Type B pancreatic cell (in vitro differentiated cells): Measurements from ENCODE around the gene ASB15. TPM values are rescaled to one million over a fixed set of nuclear protein-coding genes. Genes with fewer than 3 reads are reported as not detected.
"Not testable (repeated sequence)": the region's sequence is repeated elsewhere in the genome, so short reads cannot be mapped to it uniquely, and the experiment has no call there.

Experiments
- DNase-seq: peaks from one replicate; pipeline ENCODE4 v3.0.0; 2021; ENCODE audit warnings: mixed read lengths; ENCODE audit not compliant: unreplicated experiment; ENCODE audit errors: extremely low spot score
- H3K27ac Mint-ChIP-seq: 2 replicates; pipeline ENCODE4 v1.8.0; 2021; ENCODE audit warnings: mild to moderate bottlenecking, mixed read lengths
- H3K27me3 Mint-ChIP-seq: 2 replicates; pipeline ENCODE4 v1.8.0; 2021; ENCODE audit warnings: mixed read lengths
- H3K36me3 Mint-ChIP-seq: 2 replicates; pipeline ENCODE4 v1.8.0; 2021; ENCODE audit warnings: mixed read lengths
- H3K4me1 Mint-ChIP-seq: one replicate; pipeline ENCODE4 v1.8.0; 2021; ENCODE audit warnings: mixed read lengths; ENCODE audit not compliant: unreplicated experiment
- H3K4me3 Mint-ChIP-seq: 2 replicates; pipeline ENCODE4 v1.8.0; 2021; ENCODE audit warnings: mild to moderate bottlenecking, mixed read lengths
- H3K9me3 Mint-ChIP-seq: 2 replicates; pipeline ENCODE4 v1.8.0; 2021; ENCODE audit warnings: mixed read lengths
- long read RNA-seq: library from polyadenylated mRNA; unstranded; transcript quantifications from one replicate; pipeline ENCODE4 v2.0.0, GENCODE V29; 2020
- total RNA-seq: library from RNA; stranded (reverse); gene quantifications from 2 replicates; pipeline ENCODE4 v1.2.1, GENCODE V29; 2021; ENCODE audit warnings: low replicate concordance
- TF ChIP-seq, protein P1 (sequence below): fragments of 200-600 bp; sonication (generic); conservative IDR thresholded peaks from 2 replicates; pipeline ENCODE4 v1.5.0; 2021; ENCODE audit warnings: antibody characterized with exemption, mild to moderate bottlenecking

ASB15 gene
- total RNA-seq: not detected in 2 replicates
- long read RNA-seq, partial matches to known transcripts: 1 of 1 reads
- long read RNA-seq, other reads (novel, unspliced or antisense): 0 of 1 reads

GRCh38 chr7:123601530-123601929 lies at the start of gene ASB15:
TSS of gene ASB15 (plus strand) at chr7:123601821. CDS start at chr7:123614503, 12,682 bp downstream.
- no peaks in the 10 kb centered on the region for H3K4me1 Mint-ChIP-seq
- no peak for DNase-seq
- no peaks in the 10 kb centered on the region for H3K27me3 Mint-ChIP-seq
- no peak within 1 kb of the TSS for H3K4me3 Mint-ChIP-seq
- TF ChIP-seq, protein P1, sequence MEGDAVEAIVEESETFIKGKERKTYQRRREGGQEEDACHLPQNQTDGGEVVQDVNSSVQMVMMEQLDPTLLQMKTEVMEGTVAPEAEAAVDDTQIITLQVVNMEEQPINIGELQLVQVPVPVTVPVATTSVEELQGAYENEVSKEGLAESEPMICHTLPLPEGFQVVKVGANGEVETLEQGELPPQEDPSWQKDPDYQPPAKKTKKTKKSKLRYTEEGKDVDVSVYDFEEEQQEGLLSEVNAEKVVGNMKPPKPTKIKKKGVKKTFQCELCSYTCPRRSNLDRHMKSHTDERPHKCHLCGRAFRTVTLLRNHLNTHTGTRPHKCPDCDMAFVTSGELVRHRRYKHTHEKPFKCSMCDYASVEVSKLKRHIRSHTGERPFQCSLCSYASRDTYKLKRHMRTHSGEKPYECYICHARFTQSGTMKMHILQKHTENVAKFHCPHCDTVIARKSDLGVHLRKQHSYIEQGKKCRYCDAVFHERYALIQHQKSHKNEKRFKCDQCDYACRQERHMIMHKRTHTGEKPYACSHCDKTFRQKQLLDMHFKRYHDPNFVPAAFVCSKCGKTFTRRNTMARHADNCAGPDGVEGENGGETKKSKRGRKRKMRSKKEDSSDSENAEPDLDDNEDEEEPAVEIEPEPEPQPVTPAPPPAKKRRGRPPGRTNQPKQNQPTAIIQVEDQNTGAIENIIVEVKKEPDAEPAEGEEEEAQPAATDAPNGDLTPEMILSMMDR: no peak
- H3K36me3 Mint-ChIP-seq: no peaks in the 10 kb centered on the region
- H3K9me3 Mint-ChIP-seq: no peaks in the 10 kb centered on the region
- no peak within 1 kb of the TSS for H3K27ac Mint-ChIP-seq

DNA sequence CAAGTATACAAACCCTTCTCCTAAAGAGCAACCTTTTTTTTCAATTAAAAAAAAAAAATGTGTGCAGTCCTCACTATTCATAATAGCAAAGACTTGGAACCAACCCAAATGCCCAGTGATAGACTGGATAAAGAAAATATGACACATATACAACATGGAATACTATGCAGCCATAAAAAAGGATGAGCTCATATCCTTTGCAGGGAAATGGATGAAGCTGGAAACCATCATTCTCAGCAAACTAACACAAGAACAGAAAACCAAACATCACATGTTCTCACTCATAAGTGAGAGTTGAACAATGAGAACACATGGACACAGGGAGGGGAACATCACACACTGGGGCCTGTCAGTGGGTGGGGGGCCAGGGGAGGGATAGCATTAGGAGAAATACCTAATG lies 49.5 kb upstream of the ASB15 start:
- not testable (repeated sequence) for H3K4me1 Mint-ChIP-seq, H3K27me3 Mint-ChIP-seq, H3K27ac Mint-ChIP-seq, DNase-seq, H3K9me3 Mint-ChIP-seq, H3K4me3 Mint-ChIP-seq
- peaks cover 20% of the 10 kb centered on the region for H3K36me3 Mint-ChIP-seq

DNA sequence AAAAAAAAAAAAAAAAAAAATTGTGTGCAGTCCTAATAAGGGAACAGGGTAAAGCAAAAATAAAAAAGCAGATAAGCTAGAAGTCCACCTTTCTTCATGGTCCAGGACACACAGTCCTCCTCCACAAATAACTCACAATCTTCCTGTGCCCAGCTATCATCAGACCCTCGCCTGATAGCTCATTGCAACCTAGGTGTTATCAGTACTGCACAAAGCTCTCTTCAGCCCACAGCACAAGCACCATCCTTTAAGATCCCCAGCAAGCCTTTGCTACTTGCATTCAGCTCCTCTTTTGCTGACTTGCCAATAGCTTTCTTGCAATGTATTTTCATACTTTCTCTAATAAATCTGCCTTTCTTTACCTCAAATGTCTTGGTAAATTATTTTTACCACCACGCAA lies 49.0 kb upstream of the ASB15 start:
- TF ChIP-seq, protein P1: no peak
- Mint-ChIP-seq H3K4me1 (no peaks in the 10 kb centered on the region), H3K4me3 (no peak overlapping the region), H3K9me3 (no peaks in the 10 kb centered on the region), H3K27ac (no peak overlapping the region), H3K27me3 (no peaks in the 10 kb centered on the region), H3K36me3 (peaks cover 20% of the 10 kb centered on the region)
- no peak for DNase-seq

DNA sequence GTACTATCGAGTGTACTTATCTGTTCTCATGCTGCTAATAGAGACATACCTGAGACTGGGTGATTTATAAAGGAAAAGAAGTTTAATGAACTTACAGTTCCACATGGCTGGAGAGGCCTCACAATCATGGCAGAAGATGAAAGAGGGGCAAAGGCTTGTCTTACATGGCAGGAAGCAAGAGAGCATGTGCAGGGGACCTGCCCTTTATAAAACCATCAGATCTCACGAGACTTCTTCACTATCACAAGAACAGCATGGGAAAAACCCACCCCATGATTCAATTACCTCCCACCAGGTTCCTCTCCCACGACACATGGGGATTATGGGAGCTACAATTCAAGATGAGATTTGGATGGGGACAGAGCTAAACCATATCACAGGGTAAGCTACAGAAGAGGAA lies 48.5 kb upstream of the ASB15 start:
- DNase-seq: no peak
- no peaks in the 10 kb centered on the region for H3K9me3 Mint-ChIP-seq
- H3K36me3 Mint-ChIP-seq: peaks cover 20% of the 10 kb centered on the region
- TF ChIP-seq, protein P1: no peak
- peaks cover 1% of the 10 kb centered on the region for H3K4me1 Mint-ChIP-seq
- H3K27me3 Mint-ChIP-seq: no peaks in the 10 kb centered on the region
- no peak overlapping the region for H3K27ac Mint-ChIP-seq
- no peak overlapping the region for H3K4me3 Mint-ChIP-seq

DNA sequence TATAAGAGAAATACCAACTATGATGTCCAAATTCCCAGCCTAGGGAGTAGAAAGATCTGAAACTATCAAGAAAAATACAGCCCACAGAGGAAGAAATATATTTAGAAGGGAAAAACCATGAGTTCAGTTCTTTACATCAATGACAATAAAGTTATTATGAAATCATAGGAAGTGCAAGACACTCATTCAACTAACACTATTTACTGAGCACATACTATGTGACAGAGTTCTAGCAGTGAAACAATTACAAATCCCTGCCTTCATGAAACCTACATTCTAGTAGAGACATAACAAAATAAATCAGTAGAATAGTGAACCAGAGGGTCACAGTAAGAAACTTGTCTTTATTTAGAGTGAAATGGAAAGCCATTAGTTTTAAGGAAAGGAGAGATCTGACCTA lies 46.1 kb upstream of the ASB15 start:
- H3K4me1 Mint-ChIP-seq: peaks cover 3% of the 10 kb centered on the region
- H3K27ac Mint-ChIP-seq: no peak overlapping the region
- TF ChIP-seq, protein P1: no peak
- no peaks in the 10 kb centered on the region for H3K27me3 Mint-ChIP-seq
- peaks cover 12% of the 10 kb centered on the region for H3K36me3 Mint-ChIP-seq
- H3K4me3 Mint-ChIP-seq: no peak overlapping the region
- DNase-seq: no peak
- H3K9me3 Mint-ChIP-seq: no peaks in the 10 kb centered on the region

- TF ChIP-seq, protein P1: no peak
- no peaks in the 10 kb centered on the region for H3K9me3 Mint-ChIP-seq
- H3K27ac Mint-ChIP-seq: no peak overlapping the region
- H3K4me3 Mint-ChIP-seq: no peak overlapping the region
- H3K36me3 Mint-ChIP-seq: peaks cover 12% of the 10 kb centered on the region
- H3K4me1 Mint-ChIP-seq: peaks cover 3% of the 10 kb centered on the region
- DNase-seq: no peak
- H3K27me3 Mint-ChIP-seq: no peaks in the 10 kb centered on the region
These were observed 44.6 kb upstream of the ASB15 start for GRCh38 chr7:123557016-123557397.
